B cell (primary cell): ENCODE results near the gene GRM4. TPM values are rescaled to one million over a fixed set of nuclear protein-coding genes. Genes with fewer than 3 reads are reported as not detected.

Source experiments
- ATAC-seq: fragments of 200-7000 bp; cut with Tn5 transposase; one replicate; pipeline ENCODE4 v1.10.0; 2021; ENCODE audit warnings: low read depth, mild to moderate bottlenecking, moderate number of reproducible peaks, moderate library complexity
- CTCF ChIA-PET: fragments of 350-600 bp; sonication (Branson Sonifier 250); formaldehyde crosslinking; loops from one replicate; lab custom pipeline; 2021; ENCODE audit warnings: antibody characterized with exemption, inconsistent platforms; lab: Charles Lee
- POLR2A ChIA-PET: fragments of 350-600 bp; sonication (Branson Sonifier 250); formaldehyde crosslinking; loops from one replicate; lab custom pipeline; 2021; ENCODE audit warnings: antibody characterized with exemption; lab: Charles Lee
- DNase-seq: peaks from one replicate; pipeline ENCODE4 v3.0.0; 2013
- H2AFZ ChIP-seq: 2 replicates; pipeline ENCODE4 v1.6.1; 2012; ENCODE audit warnings: mild to moderate bottlenecking, low read depth, low read length; ENCODE audit not compliant: insufficient read depth, poor library complexity, severe bottlenecking
- H3K27ac ChIP-seq, 2 donors: 1 replicate in 1 of 2; 2 replicates in 1 of 2; pipeline ENCODE4 v1.5.1; 2012 to 2013; ENCODE audit warnings: low read length in 2 of 2, mild to moderate bottlenecking in 2 of 2, moderate library complexity in 1 of 2
- H3K27me3 ChIP-seq, 4 experiments: fragments of 200-600 bp in 1 of 4; sonication (generic) in 1 of 4; replicated peaks in 1 of 4; 1 replicate in 2 of 4; 2 replicates in 2 of 4; pipeline versions ENCODE4 v1.6.1 to v1.7.0; 2013 to 2016; ENCODE audit warnings: low read length in 3 of 4, mild to moderate bottlenecking in 2 of 4, mixed read lengths in 1 of 4, moderate library complexity in 1 of 4; ENCODE audit not compliant: insufficient read depth in 4 of 4, control insufficient read depth in 3 of 4; ENCODE audit errors: control extremely low read depth in 1 of 4
- H3K36me3 ChIP-seq, 2 experiments: replicated peaks in 1 of 2; 1 replicate in 1 of 2; 2 replicates in 1 of 2; pipeline versions ENCODE4 v1.6.1 to v1.7.1; 2013; ENCODE audit warnings: low read length in 1 of 2; ENCODE audit not compliant: insufficient read depth in 2 of 2, control insufficient read depth in 1 of 2; ENCODE audit errors: control extremely low read depth in 1 of 2, extremely low read depth in 1 of 2
- H3K4me1 ChIP-seq, 2 donors: fragments of 200-600 bp in 1 of 2; sonication (generic) in 1 of 2; 1 replicate in 1 of 2; 2 replicates in 1 of 2; pipeline versions ENCODE4 v1.5.1 to v1.6.1; 2013 to 2017; ENCODE audit warnings: low read length in 2 of 2; ENCODE audit not compliant: control insufficient read depth in 2 of 2, insufficient read depth in 2 of 2
- H3K4me2 ChIP-seq: replicated peaks from 2 replicates; pipeline ENCODE3; 2012; ENCODE audit warnings: mild to moderate bottlenecking, low read depth, low read length; ENCODE audit not compliant: poor library complexity, severe bottlenecking
- H3K4me3 ChIP-seq, 5 experiments: fragments of 200-600 bp in 1 of 5; sonication (generic) in 1 of 5; 1 replicate in 3 of 5; 2 replicates in 2 of 5; pipeline versions ENCODE4 v1.5.1 to v1.7.0; 2011 to 2016; ENCODE audit warnings: low read length in 4 of 5, mild to moderate bottlenecking in 4 of 5, low read depth in 2 of 5, control low read depth in 1 of 5, moderate library complexity in 1 of 5; ENCODE audit not compliant: insufficient read depth in 1 of 5; ENCODE audit errors: control extremely low read depth in 1 of 5, extremely low read depth in 1 of 5
- H3K79me2 ChIP-seq: fragments of 200-600 bp; sonication (generic); one replicate; pipeline ENCODE4 v1.6.0; 2016; ENCODE audit warnings: low read length; ENCODE audit not compliant: control insufficient read depth, insufficient read depth
- H3K9ac ChIP-seq: fragments of 200-600 bp; sonication (generic); 2 replicates; pipeline ENCODE4 v1.6.1; 2017; ENCODE audit warnings: mild to moderate bottlenecking, low read length, moderate library complexity
- H3K9me3 ChIP-seq, 3 donors: one replicate each; pipeline versions ENCODE4 v1.6.1 to v1.7.1; 2013; ENCODE audit warnings: low read length in 2 of 3; ENCODE audit not compliant: control insufficient read depth in 2 of 3, insufficient read depth in 1 of 3; ENCODE audit errors: control extremely low read depth in 1 of 3
- H4K20me1 ChIP-seq: 2 replicates; pipeline ENCODE4 v1.6.0; 2012; ENCODE audit warnings: mild to moderate bottlenecking, low read length; ENCODE audit not compliant: insufficient read depth, control insufficient read depth, poor library complexity, severe bottlenecking
- H3K27ac Mint-ChIP-seq: one replicate; pipeline ENCODE4 v1.8.0; 2021; ENCODE audit warnings: mixed read lengths
- H3K27me3 Mint-ChIP-seq: one replicate; pipeline ENCODE4 v1.8.0; 2021; ENCODE audit warnings: mixed read lengths
- H3K4me1 Mint-ChIP-seq: one replicate; pipeline ENCODE4 v1.8.0; 2021; ENCODE audit warnings: mixed read lengths
- H3K4me3 Mint-ChIP-seq: one replicate; pipeline ENCODE4 v1.8.0; 2021; ENCODE audit warnings: mixed read lengths
- H3K9me3 Mint-ChIP-seq: one replicate; pipeline ENCODE4 v1.8.0; 2022; ENCODE audit warnings: mixed read lengths; ENCODE audit not compliant: insufficient read depth
- CTCF ChIP-seq: fragments of 200-600 bp; IDR thresholded peaks from one replicate; pipeline ENCODE4 v1.8.0; 2022; ENCODE audit warnings: antibody characterized with exemption, mild to moderate bottlenecking
- WGBS: methylation state at CpG from one replicate; pipeline ENCODE4 v1.1.5; 2013; ENCODE audit warnings: missing lambda C conversion rate; ENCODE audit not compliant: insufficient coverage; 5-methylcytosine and 5-hydroxymethylcytosine counted together
- intact Hi-C: fragments of 100-400 bp; cut with micrococcal nuclease; formaldehyde crosslinking; loops from one replicate; pipeline ENCODE4 v1.10.0; 2022
- polyA plus RNA-seq: library from polyadenylated mRNA; depleted of rRNA; stranded (reverse); fragments of >200 nt; gene quantifications from 2 replicates; pipeline ENCODE4 v1.2.3, GENCODE V29; 2012
- total RNA-seq, 2 donors: library from RNA; stranded (reverse); fragments of 120-200 nt in 1 of 2; gene quantifications; 1 replicate in 1 of 2; 2 replicates in 1 of 2; pipeline versions ENCODE4 v1.2.3 to v1.2.4, GENCODE V29; 2013 to 2022

Gene GRM4
- total and polyA plus RNA-seq, 2 donors (not counting 1 experiment from before 2014, with no cell fraction given), result 0.04 TPM; not detected in 1

- POLR2A ChIA-PET, result interaction anchor here (1.3 to 2.2 kb wide), 3 partner anchors 41 to 243 kb away, joined by 3 to 9 read pairs (median 5); partner anchors contain the start of genes HMGA1 and RPS10
- peak overlapping the region; percentile 59 for H2AFZ ChIP-seq
- peak overlapping the region; percentile 82 for H3K4me3 Mint-ChIP-seq
These were observed 37.1 kb upstream of the GRM4 start for GRCh38 chr6:34182751-34183531.

More at GRCh38 chr6:34182751-34183531, 37.1 kb upstream of the GRM4 start:
- H3K4me2 ChIP-seq, result peak overlapping the region; percentile 72
- peak; percentile 76 for ATAC-seq
- TF ChIP-seq CTCF, result no peak
- no peaks in the 10 kb centered on the region for H3K36me3 ChIP-seq
- Mint-ChIP-seq H3K9me3 (no peaks in the 10 kb centered on the region), H3K27me3 (no peaks in the 10 kb centered on the region), H3K4me1 (peaks cover 24% of the 10 kb centered on the region), H3K27ac (peak overlapping the region; percentile 92)
- no peaks in the 10 kb centered on the region for H3K27me3 ChIP-seq
- H3K27ac ChIP-seq, result peak overlapping the region; percentile 92 to 95
- no peaks in the 10 kb centered on the region for H4K20me1 ChIP-seq
- H3K4me3 ChIP-seq, result peak overlapping the region in 4 of 5 experiments; percentile 25 to 50 (median 42)
- WGBS, result 0% methylated on average over 4 of the region's 8 CpGs
- H3K9ac ChIP-seq, result peak overlapping the region; percentile 62
- H3K79me2 ChIP-seq, result no peaks in the 10 kb centered on the region
- intact Hi-C loops, result loop anchor here (5.0 to 10.0 kb wide), 2 partner anchors 342 to 609 kb away; partner anchors contain the start of gene BLTP3A
- CTCF ChIA-PET, result interaction anchor here (1.0 to 3.7 kb wide), 7 partner anchors 12 to 491 kb away, joined by 3 to 22 read pairs (median 6); no protein-coding TSS in a partner anchor
- peaks cover 0 to 13% (median 10%) of the 10 kb centered on the region in 3 donors for H3K9me3 ChIP-seq
- peaks cover 22 to 25% of the 10 kb centered on the region in 2 donors for H3K4me1 ChIP-seq
- DNase-seq, result peak; percentile 78
